Activated naive CD4-positive, alpha-beta T cell treated with anti-CD3 and anti-CD28 coated beads, Interleukin-2, amount 50 U/mL, for 72 hours (primary cell): ENCODE measurements around the gene GABPA. TPM values are rescaled to one million over a fixed set of nuclear protein-coding genes. Genes with fewer than 3 reads are reported as not detected.
"Not testable (repeated sequence)": the region's sequence is repeated elsewhere in the genome, so short reads cannot be mapped to it uniquely, and the experiment has no call there.

Source experiments
- ATAC-seq, 2 donors: fragments of 150-1000 bp; cut with Tn5 transposase; 2 replicates each; pipeline ENCODE4 v1.10.0; 2021; ENCODE audit warnings: mild to moderate bottlenecking in 2 of 2, moderate library complexity in 2 of 2
- DNase-seq, 2 donors: peaks; one replicate each; pipeline ENCODE4 v3.0.0; 2021 to 2022; ENCODE audit warnings: low spot score in 2 of 2
- H3K27ac Mint-ChIP-seq, 2 donors: one replicate each; pipeline ENCODE4 v1.8.0; 2022; ENCODE audit warnings: mild to moderate bottlenecking in 2 of 2, mixed read lengths in 2 of 2
- H3K36me3 Mint-ChIP-seq, 2 donors: one replicate each; pipeline ENCODE4 v1.8.0; 2022; ENCODE audit warnings: mixed read lengths in 2 of 2
- H3K9me3 Mint-ChIP-seq, 2 donors: one replicate each; pipeline ENCODE4 v1.8.0; 2022; ENCODE audit warnings: mixed read lengths in 2 of 2
- total RNA-seq, 2 donors: library from RNA; stranded (reverse); gene quantifications; one replicate each; pipeline ENCODE4 v1.2.3, GENCODE V29; 2022

The GABPA gene
- 10 to 100 TPM; 19.1 to 26.4 TPM for total RNA-seq

GRCh38 chr21:25734904-25735645 is at the start of gene GABPA, which contains the start of gene ATP5PF:
GABPA (plus strand) TSS chr21:25734972; CDS start chr21:25741599, 6,627 bp downstream.
ATP5PF (minus strand) TSS chr21:25734904; CDS start chr21:25729794, 5,110 bp downstream.
- Mint-ChIP-seq H3K9me3 (no peaks in the 10 kb centered on the region), H3K27ac (peak within 1 kb of the TSS; percentile 97 to 100), H3K36me3 (peaks cover 16 to 23% of the 10 kb centered on the region in 2 donors)
- DNase-seq (peak; percentile 96 to 97), ATAC-seq (peak; percentile 96 to 97)

GRCh38 chr21:25687787-25688186 is 47.0 kb upstream of the GABPA start:
- DNase-seq (no peak), ATAC-seq (no peak)
- no peak overlapping the region for H3K27ac Mint-ChIP-seq
- H3K36me3 Mint-ChIP-seq: no peaks in the 10 kb centered on the region
- no peaks in the 10 kb centered on the region for H3K9me3 Mint-ChIP-seq

GRCh38 chr21:25688275-25689155 is 46.3 kb upstream of the GABPA start:
- Mint-ChIP-seq H3K9me3 (no peaks in the 10 kb centered on the region), H3K36me3 (no peaks in the 10 kb centered on the region)
- no peak for DNase-seq

GRCh38 chr21:25689226-25689625 is 45.5 kb upstream of the GABPA start:
- H3K9me3 Mint-ChIP-seq: no peaks in the 10 kb centered on the region
- ATAC-seq (no peak), DNase-seq (no peak)
- no peaks in the 10 kb centered on the region for H3K36me3 Mint-ChIP-seq
- no peak overlapping the region for H3K27ac Mint-ChIP-seq

More at GRCh38 chr21:25688275-25689155, 46.3 kb upstream of the GABPA start:
- no peak overlapping the region for H3K27ac Mint-ChIP-seq
- ATAC-seq: no peak

- DNase-seq (no peak), ATAC-seq (no peak)
- Mint-ChIP-seq H3K27ac (peak overlapping the region in 1 of 2 donors; percentile 60), H3K36me3 (no peaks in the 10 kb centered on the region), H3K9me3 (no peaks in the 10 kb centered on the region)
Observed at GRCh38 chr21:25691976-25692375, 42.8 kb upstream of the GABPA start.

- not testable (repeated sequence) for H3K27ac Mint-ChIP-seq, H3K9me3 Mint-ChIP-seq, H3K36me3 Mint-ChIP-seq, DNase-seq, ATAC-seq
Observed at GRCh38 chr21:25695461-25695860, 39.3 kb upstream of the GABPA start.

GRCh38 chr21:25700741-25701140 is 34.0 kb upstream of the GABPA start:
- H3K9me3 Mint-ChIP-seq: no peaks in the 10 kb centered on the region
- DNase-seq (no peak), ATAC-seq (no peak)
- no peaks in the 10 kb centered on the region for H3K36me3 Mint-ChIP-seq
- no peak overlapping the region for H3K27ac Mint-ChIP-seq

GRCh38 chr21:25701529-25701928 is 33.2 kb upstream of the GABPA start:
- H3K27ac Mint-ChIP-seq: no peak overlapping the region
- no peak for ATAC-seq
- H3K36me3 Mint-ChIP-seq: no peaks in the 10 kb centered on the region
- H3K9me3 Mint-ChIP-seq: no peaks in the 10 kb centered on the region
- no peak for DNase-seq

GRCh38 chr21:25708467-25709065 is 26.2 kb upstream of the GABPA start:
- DNase-seq (peak in 1 of 2 donors; percentile 28), ATAC-seq (no peak)
- Mint-ChIP-seq H3K9me3 (no peaks in the 10 kb centered on the region), H3K27ac (no peak overlapping the region), H3K36me3 (no peaks in the 10 kb centered on the region)

- ATAC-seq: no peak
- no peak for DNase-seq
- H3K9me3 Mint-ChIP-seq: no peaks in the 10 kb centered on the region
- H3K36me3 Mint-ChIP-seq: no peaks in the 10 kb centered on the region
- H3K27ac Mint-ChIP-seq: no peak overlapping the region
Observed at GRCh38 chr21:25709684-25710265, 25.0 kb upstream of the GABPA start.

- no peak for DNase-seq
- H3K36me3 Mint-ChIP-seq: no peaks in the 10 kb centered on the region
- peak overlapping the region in 1 of 2 donors; percentile 7 for H3K27ac Mint-ChIP-seq
- no peaks in the 10 kb centered on the region for H3K9me3 Mint-ChIP-seq
- ATAC-seq: no peak
Observed at GRCh38 chr21:25710550-25710949, 24.2 kb upstream of the GABPA start.

- H3K36me3 Mint-ChIP-seq, ATAC-seq, DNase-seq, H3K9me3 Mint-ChIP-seq: not testable (repeated sequence)
- peak overlapping the region in 1 of 2 donors; percentile 66 for H3K27ac Mint-ChIP-seq
Observed at GRCh38 chr21:25714066-25714465, 20.7 kb upstream of the GABPA start.

- Mint-ChIP-seq H3K36me3 (peaks cover 7 to 14% of the 10 kb centered on the region in 2 donors), H3K9me3 (no peaks in the 10 kb centered on the region), H3K27ac (no peak overlapping the region)
- DNase-seq: no peak
- no peak for ATAC-seq
Observed at GRCh38 chr21:25717491-25718147, 17.2 kb upstream of the GABPA start.

- ATAC-seq (no peak), DNase-seq (no peak)
- peak overlapping the region in 1 of 2 donors; percentile 46 for H3K27ac Mint-ChIP-seq
- no peaks in the 10 kb centered on the region for H3K9me3 Mint-ChIP-seq
- H3K36me3 Mint-ChIP-seq: peaks cover 15 to 22% of the 10 kb centered on the region in 2 donors
Observed at GRCh38 chr21:25721987-25722386, 12.8 kb upstream of the GABPA start.

- peaks cover 15 to 22% of the 10 kb centered on the region in 2 donors for H3K36me3 Mint-ChIP-seq
- DNase-seq: no peak
- no peaks in the 10 kb centered on the region for H3K9me3 Mint-ChIP-seq
- no peak overlapping the region for H3K27ac Mint-ChIP-seq
- ATAC-seq: no peak
Observed at GRCh38 chr21:25722631-25723030, 12.1 kb upstream of the GABPA start.

- Mint-ChIP-seq H3K9me3 (no peaks in the 10 kb centered on the region), H3K36me3 (peaks cover 16 to 26% of the 10 kb centered on the region in 2 donors), H3K27ac (no peak overlapping the region)
- DNase-seq: no peak
- ATAC-seq: no peak
Observed at GRCh38 chr21:25732091-25732760, 2.5 kb upstream of the GABPA start.
